Stimulated activated CD4-positive, alpha-beta T cell treated with anti-CD3 and anti-CD28 coated beads, Interleukin-1b, Interleukin-23, amount 100 ng/mL, for 4 hours (primary cell): ENCODE results near the gene USP15.
"Not testable (repeated sequence)": the region's sequence is repeated elsewhere in the genome, so short reads cannot be mapped to it uniquely, and the experiment has no call there.

ENCODE experiments used
- DNase-seq, 2 donors: peaks; one replicate each; pipeline ENCODE4 v3.0.0-alpha.2; 2020; ENCODE audit warnings: low read depth in 2 of 2

USP15 gene

DNA sequence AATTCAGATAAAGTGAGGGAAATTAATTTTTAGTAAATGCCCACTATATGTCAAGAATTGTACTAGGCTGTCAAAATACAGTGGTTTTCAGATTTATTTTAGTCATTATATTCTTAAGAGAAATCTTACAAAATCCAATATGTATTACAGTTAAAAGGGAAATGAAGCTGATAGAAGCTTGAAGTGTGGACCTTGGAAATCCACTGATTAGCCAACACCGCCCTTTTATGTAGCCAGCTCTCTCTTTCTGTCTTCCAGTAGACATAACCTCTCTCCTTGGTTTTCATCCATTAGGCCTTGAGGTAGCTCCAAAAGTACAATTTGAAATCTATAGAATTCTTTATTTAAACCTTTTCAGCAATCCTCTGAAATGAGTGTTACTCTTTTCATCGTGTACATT is 63.2 kb downstream of the USP15 start:
- no peak for DNase-seq

DNA sequence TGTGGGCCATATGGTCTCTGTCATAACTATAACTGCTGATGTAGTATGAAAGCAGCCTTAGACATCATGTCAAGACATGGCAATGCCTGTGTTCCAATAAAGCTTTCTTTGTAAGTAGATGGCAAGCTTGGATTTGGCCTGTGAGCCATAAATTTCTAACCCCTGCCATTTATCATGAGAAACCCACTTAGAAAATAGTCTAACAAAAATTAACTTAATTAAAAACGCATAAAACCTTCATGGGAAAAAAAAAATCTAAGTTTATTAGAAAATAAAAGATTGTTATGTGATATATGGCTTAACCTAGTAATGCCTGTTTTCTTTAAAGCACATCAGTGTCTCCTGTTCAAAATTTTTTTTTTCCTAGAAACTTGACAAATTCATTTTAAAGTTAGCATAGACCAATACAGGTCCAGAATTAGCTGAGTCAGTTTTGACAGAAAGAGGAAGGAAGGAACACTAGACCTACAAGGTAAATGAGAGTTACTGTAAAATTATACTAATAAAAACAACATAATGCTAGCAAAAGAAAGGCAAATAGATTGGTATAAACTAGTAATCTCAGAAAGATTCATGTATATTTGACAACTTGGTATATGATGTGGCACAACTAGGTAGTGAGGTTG is 68.2 kb downstream of the USP15 start:
- DNase-seq = no peak

DNA sequence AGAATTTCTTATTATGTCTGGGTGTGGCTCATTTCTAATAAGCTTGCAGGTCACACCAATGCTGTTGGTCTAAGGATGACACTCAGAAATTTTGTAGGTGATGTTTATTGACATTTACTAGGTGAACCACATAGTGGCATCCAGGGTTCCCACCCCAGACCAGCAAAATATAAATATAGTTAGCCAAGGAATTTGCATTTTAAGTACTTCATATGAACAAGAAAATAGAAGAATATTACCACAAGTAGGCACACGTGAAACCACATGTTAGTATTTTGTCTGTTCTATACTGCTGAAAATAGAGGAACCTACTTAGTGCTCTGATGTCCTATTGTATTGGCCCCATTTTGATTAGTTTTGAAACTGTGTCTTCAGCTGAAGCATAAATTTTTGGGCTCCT is 71.1 kb downstream of the USP15 start:
- DNase-seq = no peak

DNA sequence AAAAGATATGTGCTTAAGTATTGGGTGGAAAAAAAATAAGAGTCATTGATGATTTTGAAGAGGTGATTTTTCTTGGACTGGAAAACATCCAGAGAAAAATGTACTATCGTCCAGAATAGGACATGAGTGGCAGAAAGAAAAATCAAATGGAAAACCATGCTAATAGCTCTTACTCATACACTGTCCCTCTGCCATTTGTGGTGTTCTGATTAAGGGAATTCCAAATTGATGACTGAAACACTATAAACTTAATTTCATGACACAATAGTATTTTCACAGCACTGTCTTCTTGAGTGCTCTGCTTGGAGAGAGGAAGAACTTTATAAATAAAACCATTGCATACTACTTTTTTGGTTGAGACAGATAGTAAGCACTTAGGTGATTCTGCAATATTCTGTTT is 72.4 kb downstream of the USP15 start:
- DNase-seq = no peak

DNA sequence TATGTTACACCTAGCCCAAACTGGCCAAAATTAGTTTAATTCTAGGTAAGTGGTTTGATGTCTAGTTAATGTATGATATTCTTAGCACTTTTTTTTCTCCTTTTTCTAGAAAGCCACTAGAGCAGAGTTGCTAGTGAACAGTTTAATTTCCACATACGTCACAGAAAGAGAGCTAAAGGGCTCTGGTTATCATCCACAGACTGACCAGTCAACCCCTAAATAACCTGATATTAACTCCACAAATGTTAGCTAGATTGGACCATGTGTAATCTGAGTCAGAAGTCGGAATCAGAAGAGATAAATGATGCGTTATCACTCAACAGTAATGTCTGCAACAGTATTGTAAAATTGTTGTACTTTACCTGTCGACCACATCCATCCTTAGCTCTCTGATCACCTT is 74.9 kb downstream of the USP15 start:
- DNase-seq = no peak

DNA sequence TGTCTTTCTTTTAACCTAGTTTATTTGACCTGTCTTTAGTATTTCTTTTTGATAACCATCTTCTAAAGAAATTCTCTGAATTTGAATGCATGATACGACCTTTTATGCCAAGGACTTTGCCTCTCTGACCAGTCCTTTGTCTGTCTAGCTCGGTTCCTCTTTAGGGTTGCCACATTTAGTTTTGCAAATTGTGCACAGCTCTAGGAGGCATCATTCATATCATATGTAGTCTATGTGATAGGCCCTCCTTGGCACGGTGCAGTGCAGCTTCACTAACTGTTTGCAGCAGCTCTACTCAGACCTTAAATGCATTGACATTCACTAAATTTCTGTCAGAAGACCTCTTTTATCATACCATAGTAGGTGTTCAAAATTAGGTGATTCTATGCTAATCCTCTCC is 75.6 kb downstream of the USP15 start:
- no peak for DNase-seq

DNA sequence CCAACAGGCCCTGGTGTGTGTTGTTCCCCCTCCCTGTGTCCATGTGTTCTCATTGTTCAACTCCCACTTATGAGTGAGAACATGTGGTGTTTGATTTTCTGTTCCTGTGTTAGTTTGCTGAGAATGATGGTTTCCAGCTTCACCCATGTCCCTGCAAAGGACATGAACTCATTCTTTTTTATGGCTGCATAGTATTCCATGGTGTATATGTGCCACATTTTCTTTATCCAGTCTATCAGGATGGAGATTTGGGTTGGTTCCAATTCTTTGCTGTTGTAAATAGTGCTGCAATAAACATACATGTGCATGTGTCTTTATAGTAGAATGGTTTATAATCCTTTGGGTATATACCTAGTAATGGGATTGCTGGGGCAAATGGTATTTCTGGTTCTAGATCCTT is 77.4 kb downstream of the USP15 start:
- DNase-seq = not testable (repeated sequence)

DNA sequence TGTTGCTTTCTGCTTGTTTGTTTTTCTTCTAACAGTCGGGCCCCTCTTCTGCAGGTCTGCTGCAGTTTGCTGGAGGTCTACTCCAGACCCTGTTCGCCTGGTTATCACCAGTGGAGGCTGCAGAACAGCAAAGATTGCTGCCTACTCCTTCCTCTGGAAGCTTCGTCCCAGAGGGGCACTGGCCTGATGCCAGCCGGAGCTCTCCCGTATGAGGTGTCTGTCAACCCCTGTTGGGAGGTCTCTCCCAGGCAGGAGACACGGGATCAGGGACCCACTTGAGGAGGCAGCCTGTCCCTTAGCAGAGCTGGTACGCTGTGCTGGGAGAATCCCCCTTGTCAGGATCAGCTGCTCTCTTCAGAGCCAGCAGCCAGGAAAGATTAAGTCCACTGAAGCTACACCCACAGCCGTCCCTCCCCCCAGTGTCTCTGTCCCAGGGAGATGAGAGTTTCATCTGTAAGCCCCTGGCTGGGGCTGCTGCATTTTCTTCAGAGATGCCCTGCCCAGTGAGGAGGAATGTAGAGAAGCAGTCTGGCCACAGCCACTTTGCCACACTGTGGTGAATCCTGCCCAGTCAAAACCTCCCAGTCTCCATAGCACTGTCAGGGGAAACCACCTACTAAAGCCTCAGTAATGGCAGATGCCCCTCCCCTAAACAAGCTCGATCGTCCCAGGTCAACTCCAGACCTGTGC is 82.6 kb downstream of the USP15 start:
- not testable (repeated sequence) for DNase-seq

DNA sequence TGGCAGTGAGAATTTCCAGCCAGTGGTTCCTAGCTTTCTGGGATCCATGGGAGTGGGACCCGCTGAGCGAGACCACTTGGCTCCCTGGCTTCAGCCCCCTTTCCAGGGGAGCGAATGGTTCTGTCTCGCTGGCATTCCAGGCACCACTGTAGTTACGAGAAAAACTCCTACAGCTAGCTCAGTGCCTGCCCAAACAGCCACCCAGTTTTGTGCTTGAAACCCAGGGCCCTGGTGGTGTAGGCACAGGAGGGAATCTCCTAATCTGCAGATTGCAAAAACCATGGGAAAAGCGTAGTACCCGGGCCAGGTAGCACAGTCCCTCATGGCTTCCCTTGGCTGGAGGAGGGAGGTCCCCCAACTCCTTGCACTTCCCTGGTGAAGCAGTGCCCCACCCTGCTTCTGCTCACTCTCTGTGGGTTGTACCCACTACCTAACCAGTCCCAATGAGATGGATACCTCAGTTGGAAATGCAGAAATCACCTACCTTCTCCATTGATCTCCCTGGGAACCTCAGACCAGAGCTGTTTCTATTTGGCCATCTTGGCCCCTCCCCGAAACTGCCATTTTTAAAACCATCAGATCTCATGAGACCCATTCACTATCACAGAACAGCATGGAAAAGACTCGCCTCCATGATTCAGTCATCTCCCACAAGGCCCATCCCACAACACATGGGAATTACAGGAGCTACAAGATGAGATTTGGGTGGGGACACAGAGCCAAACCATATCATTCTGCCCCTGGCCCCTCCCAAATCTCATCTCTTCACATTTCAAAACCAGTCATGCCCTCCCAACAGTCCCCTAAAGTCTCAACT is 83.3 kb downstream of the USP15 start:
- not testable (repeated sequence) for DNase-seq

DNA sequence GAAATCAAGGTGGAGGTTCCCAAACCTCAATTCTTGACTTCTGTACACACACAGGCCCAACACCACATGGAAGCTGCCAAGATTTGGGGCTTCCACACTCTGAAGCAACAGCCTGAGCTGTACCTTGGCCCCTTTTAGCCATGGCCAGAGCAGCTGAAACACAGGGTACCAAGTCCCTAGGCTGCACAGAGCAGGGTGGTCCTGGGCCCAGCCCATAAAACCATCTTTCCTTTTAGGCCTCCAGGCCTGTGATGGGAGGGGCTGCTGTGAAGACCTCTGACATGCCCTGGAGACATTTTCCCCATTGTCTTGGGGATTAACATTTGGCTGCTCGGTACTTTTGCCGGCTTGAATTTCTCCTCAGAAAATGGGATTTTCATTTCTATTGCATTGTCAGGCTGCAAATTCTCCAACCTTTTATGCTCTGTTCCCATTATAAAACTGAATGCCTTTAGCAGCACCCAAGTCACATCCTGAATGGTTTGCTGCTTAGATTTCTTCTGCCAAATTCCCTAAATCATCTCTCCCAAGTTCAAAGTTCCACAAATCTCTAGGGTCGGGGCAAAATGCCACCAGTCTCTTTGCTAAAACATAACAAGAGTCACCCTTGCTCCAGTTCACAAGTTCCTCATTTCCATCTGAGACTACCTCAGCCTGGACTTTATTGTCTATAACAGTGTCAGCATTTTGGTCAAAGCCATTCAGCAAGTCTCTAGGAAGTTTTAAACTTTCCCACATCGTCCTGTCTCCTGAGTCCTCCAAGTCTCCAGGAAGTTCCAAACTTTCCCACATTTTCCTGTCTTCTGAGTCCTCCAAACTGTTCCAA is 84.7 kb downstream of the USP15 start:
- DNase-seq = not testable (repeated sequence)

DNA sequence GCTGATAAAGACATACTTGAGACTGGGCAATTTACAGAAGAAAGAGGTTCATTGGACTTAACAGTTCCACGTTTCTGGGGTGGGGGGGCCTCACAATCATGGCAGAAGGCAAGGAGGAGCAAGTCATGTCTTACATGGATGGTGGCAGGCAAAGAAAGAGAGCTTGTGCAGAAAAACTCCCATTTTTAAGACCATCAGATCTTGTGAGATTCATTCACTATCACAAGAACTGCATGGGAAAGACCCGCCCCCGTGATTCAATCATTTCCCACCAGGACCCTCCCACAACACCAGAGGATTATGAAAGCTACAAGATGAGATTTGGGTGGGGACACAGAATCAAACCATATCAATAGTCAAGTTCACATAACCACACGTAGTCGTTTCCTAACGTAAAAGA is 85.5 kb downstream of the USP15 start:
- DNase-seq = no peak

DNA sequence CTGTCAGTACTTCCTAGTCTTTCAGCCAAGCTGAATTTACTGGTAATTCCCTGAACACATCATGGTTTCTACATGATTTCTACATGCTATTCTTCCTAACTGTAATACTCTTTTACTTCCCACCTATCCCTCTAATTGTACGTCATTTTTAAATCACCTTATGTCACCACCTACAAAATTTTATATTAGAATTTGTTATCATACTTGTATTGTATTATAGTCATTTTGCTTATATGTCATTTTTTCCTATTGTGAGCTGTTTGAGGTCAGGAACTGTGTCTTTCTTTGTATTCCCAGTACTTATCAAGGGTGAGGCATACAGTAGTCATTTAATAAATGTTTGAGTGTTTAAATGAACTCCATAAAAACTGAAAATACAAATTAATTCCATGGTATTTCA is 86.6 kb downstream of the USP15 start:
- DNase-seq = no peak

DNA sequence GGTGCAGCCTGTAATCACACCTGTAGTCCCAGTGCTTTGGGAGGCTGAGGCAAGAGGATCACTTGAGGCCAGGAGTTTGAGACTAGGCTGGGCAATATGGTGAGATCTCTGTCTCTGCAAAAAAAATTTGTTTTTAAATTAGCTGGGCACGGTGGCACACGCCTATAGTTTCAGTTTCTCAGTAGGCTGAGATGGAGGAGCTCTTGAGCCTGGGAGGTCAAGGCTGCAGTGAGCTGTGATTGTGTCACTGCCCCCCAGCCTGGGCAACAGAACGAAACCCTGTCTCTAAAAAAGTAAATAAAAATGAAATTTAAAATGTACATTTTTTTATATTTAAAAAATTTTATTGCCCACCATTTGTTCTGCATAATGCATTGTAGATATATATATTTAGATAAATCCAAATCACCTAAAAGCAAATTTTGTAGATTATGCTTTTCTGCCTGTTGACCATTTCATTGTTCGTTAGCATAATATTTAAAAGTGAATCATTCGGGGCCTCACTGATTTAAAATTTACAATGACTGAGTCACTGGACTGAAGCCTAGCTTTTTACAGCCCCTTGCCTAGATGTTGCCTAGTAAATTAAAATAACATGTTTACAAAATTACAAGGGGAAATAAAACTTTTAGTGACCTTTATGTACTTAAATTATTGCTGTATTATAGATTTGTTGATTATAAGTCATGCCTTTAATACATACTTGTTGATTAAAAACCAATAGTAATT is 87.9 kb downstream of the USP15 start:
- DNase-seq = no peak

DNA sequence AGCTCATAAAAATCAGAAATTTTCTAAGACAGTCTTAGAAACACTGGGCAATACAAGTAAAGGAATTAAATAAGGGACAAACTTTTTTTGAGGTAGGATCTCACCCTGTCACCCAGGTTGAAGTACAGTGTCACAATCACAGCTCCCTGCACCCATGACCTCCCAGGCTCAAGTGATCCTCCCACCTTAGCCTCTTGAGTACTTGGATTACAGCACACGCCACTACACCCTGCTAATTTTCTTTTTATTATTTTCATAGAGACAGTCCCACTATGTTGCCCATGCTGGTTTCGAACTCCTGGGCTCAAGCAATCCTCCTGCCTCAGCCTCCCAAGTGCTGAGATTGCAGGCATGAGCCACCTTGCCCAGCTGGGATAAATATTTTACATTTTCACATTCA is 90.3 kb downstream of the USP15 start:
- DNase-seq = no peak

DNA sequence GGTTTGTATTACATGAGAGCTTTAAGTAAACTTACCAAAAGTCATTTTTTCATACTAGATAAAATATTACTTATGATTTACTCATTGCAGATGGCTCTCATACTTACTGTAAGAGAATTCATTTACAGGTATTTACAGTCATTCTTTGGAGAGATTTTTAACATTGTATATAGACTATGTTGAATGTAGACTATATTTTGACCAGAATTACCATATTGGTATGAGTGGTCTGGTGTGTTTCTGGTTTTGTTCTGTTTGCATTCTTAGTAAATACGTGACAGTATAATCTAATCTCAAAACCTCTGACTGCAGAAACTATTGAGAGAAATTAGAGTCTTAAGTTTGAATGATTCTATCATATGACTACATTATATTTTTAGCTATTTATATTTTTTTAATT is 91.1 kb downstream of the USP15 start:
- DNase-seq = no peak

DNA sequence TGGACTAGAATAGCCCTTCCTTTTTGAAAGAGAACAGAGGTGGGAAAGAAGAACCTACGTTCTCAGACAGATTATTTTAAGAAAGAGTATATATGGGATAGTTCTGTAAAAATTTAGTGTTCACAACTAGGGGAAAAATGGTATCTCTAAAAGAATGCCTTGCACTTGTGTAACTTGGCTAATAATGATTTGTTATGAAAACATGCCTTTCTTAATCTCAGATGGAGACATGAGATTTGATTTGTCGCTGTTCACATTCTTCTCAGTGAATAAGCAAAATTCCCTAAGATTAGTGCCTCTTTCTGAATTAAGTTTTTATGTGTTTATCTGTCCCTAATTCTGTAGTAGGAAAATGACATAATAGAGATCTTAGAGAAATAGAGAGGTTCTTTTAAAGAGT is 100.8 kb downstream of the USP15 start:
- no peak for DNase-seq

DNA sequence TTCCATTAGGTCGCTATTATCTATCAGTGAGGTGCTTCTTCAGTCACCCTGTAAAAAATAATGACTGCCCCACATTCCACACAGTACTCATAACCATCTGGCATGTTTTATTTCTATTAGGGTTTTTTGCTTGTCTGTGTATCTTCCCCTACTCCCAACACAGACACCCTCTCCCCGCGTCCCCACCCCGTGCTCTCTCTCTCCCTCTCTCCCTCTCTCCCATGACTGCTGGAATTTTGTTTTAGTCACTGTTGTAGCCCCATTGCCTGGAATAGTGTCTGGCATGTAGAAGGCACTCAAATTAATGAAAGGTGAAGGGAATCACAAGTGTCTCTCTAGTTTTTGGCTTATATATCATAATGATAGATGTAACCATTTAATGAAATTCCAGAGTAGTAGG is 103.3 kb downstream of the USP15 start:
- no peak for DNase-seq

DNA sequence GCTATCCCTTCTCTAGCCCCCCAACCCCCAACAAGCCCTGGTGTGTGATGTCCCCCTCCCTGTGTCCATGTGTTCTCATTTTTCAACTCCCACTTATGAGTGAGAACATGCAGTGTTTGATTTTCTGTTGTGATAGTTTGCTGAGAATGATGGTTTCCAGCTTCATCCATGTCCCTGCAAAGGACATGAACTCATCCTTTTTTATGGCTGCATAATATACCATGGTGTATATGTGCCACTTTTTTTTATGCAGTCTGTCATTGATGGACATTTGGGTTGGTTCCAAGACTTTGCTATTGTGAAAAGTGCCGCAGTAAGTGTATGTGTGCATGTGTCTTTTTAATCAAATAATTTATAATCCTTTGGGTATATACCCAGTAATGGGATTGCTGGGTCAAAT is 104.5 kb downstream of the USP15 start:
- not testable (repeated sequence) for DNase-seq

DNA sequence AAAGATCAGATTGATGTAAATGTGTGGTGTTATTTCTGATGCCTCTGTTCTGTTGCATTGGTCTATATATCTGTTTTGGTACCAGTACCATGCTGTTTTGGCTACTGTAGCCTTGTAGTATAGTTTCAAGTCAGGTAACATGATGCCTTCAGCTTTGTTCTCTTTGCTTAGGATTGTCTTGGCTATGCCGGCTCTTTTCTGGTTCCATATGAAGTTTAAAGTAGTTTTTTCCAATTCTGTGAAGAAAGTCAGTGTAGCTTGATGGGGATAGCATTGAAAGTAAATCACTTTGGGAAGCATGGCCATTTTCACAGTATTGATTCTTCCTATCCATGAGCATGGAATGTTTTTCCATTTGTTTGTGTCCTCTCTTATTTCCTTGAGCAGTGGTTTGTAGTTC is 105.6 kb downstream of the USP15 start:
- not testable (repeated sequence) for DNase-seq

DNA sequence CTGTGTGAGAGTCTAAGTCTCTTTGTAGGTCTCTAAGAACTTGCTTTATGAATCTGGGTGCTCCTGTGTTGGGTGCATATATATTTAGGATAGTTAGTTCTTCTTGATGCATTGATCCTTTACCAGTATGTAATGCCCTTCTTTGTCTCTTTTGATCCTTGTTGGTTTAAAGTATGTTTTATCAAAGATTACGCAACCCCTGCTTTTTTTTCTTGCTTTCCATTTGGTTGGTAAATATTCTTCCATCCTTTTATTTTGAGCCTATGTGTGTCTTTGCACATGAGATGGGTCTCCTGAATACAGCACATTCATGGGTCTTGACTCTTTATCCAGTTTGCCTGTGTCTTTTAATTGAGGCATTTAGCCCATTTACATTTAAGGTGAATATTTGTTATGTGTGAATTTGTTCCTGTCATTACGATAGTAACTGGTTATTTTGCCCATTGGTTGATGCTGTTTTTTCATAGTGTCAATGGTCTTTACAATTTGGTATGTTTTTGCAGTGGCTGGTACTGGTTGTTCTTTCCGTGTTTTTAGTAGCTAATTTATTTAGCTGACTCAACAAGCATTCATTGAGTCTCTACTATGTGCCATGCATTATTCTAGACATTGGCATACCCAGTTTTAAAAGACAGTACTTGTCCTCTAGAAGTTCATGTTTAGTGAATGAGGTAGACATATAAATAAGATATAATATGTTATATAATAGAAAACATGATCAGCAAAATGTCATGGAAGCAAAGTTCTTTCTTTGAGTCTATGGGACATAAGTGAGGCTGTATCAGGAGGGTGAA is 108.4 kb downstream of the USP15 start:
- DNase-seq = not testable (repeated sequence)

DNA sequence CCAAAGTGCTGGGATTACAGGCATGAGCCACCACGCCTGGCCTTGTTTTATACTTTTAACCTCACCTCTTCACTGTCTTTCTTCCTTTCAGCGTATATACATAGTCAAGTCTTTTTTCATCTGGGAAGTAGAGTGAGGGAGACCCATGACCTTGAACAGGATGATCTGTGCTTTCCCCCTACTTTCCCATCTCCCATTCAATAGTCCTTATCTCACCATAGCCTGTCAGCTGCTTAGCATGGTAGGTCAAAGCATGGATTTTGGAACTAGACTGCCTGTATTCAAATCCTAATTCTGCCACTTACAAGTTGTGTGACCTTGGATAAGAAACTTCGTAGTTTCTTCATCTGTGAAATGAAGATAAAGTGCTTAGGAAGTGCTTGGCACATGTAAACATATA is 110.0 kb downstream of the USP15 start:
- DNase-seq = no peak
